K562 (cell line): ENCODE measurements around the gene CHD3. TPM values are rescaled to one million over a fixed set of nuclear protein-coding genes. Genes with fewer than 3 reads are reported as not detected.
A peak's percentile ranks its signal among the peaks of the same experiment; 100 is the strongest.

Experiments
- BHLHE40 ChIP-seq: IDR thresholded peaks from 2 replicates; pipeline ENCODE4 v1.6.1; 2011; ENCODE audit warnings: low read length, improper control_type of control experiment
- BMI1 ChIP-seq: fragments of 150-350 bp; IDR thresholded peaks from 2 replicates; pipeline ENCODE4 v1.6.1; 2014; ENCODE audit warnings: low read length
- HIVEP1 ChIP-seq: fragments of 250-450 bp; sonication (Bioruptor Pico); IDR thresholded peaks from 2 replicates; pipeline ENCODE4 v1.4.0; 2020; ENCODE audit warnings: mild to moderate bottlenecking
- KAT7 ChIP-seq: sonication (generic); formaldehyde crosslinking; IDR thresholded peaks from 2 replicates; pipeline ENCODE4 v1.8.0; 2022; ENCODE audit warnings: missing genetic modification reagents, mild to moderate bottlenecking, borderline replicate concordance
- MNT ChIP-seq, 2 experiments: fragments of 450-650 bp; conservative IDR thresholded peaks; 2 replicates each; pipeline ENCODE4 v1.6.1; 2017; ENCODE audit warnings: mild to moderate bottlenecking in 2 of 2, moderate library complexity in 2 of 2
- NCOA4 ChIP-seq: fragments of 450-650 bp; IDR thresholded peaks from 2 replicates; pipeline ENCODE4 v1.6.1; 2018; ENCODE audit warnings: mild to moderate bottlenecking; ENCODE audit not compliant: partially characterized antibody
- PHF20 ChIP-seq: fragments of 450-650 bp; IDR thresholded peaks from 2 replicates; pipeline ENCODE4 v1.6.1; 2018; ENCODE audit not compliant: partially characterized antibody
- PHF8 ChIP-seq: fragments of 200-600 bp; sonication (generic); IDR thresholded peaks from 2 replicates; pipeline ENCODE4 v1.6.1; 2012; ENCODE audit warnings: mixed run types, mild to moderate bottlenecking, inconsistent platforms, low read length, moderate library complexity, borderline replicate concordance
- RAD51 ChIP-seq: fragments of 450-650 bp; IDR thresholded peaks from 2 replicates; pipeline ENCODE4 v1.7.1; 2016; ENCODE audit warnings: low read depth, mild to moderate bottlenecking, borderline replicate concordance
- TFAP4 ChIP-seq: sonication (generic); formaldehyde crosslinking; IDR thresholded peaks from 2 replicates; pipeline ENCODE4 v1.8.0; 2022; ENCODE audit warnings: missing genetic modification reagents, mild to moderate bottlenecking, moderate library complexity, borderline replicate concordance
- TFE3 ChIP-seq: fragments of 450-650 bp; formaldehyde crosslinking; IDR thresholded peaks from 2 replicates; pipeline ENCODE4 v1.4.0; 2020; ENCODE audit warnings: mild to moderate bottlenecking, mixed read lengths
- YY1 ChIP-seq, 3 experiments: IDR thresholded peaks; 2 replicates each; pipeline ENCODE4 v1.6.1; 2011; ENCODE audit warnings: low read length in 2 of 3, mild to moderate bottlenecking in 2 of 3, moderate library complexity in 2 of 3, borderline replicate concordance in 1 of 3, control low read depth in 1 of 3, low read depth in 1 of 3; ENCODE audit not compliant: insufficient read depth in 3 of 3, insufficient replicate concordance in 2 of 3, control insufficient read depth in 1 of 3, insufficient read length in 1 of 3; ENCODE audit errors: extremely low read depth in 1 of 3
- ZEB2 ChIP-seq: fragments of 450-650 bp; IDR thresholded peaks from 2 replicates; pipeline ENCODE4 v1.6.1; 2016
- polyA plus RNA-seq, 8 experiments: library from polyadenylated mRNA; depleted of rRNA in 4 of 8; stranded (reverse) in 5 of 8; unstranded in 3 of 8; fragments of >200 nt; fragmentation: Nextera tagmentation in 2 of 8; fragmentation: Illumina TruSeq in 1 of 8; extraction: Ambion mirVana in 2 of 8; extraction: Trizol in 1 of 8; gene quantifications; 2 replicates each; pipeline versions ENCODE4 v1.2.1 to v1.2.3, GENCODE V29; 2011 to 2014; ENCODE audit warnings: inconsistent platforms in 1 of 8, missing spikeins in 1 of 8
- total RNA-seq, 7 experiments: library from RNA; depleted of rRNA in 6 of 7; stranded (reverse); fragments of >200 nt in 6 of 7; fragmentation: Illumina TruSeq in 2 of 7; extraction: Trizol in 2 of 7; gene quantifications; 2 replicates each; pipeline versions ENCODE4 v1.2.1 to v1.2.3, GENCODE V29; 2011 to 2021; ENCODE audit warnings: low replicate concordance in 1 of 7

Gene CHD3
- total and polyA plus RNA-seq, 9 of the 15 experiments (the other 6 are each of a cell fraction or from before 2014, with no cell fraction given) = 0.39 to 38.2 (median 21.2) TPM

DNA sequence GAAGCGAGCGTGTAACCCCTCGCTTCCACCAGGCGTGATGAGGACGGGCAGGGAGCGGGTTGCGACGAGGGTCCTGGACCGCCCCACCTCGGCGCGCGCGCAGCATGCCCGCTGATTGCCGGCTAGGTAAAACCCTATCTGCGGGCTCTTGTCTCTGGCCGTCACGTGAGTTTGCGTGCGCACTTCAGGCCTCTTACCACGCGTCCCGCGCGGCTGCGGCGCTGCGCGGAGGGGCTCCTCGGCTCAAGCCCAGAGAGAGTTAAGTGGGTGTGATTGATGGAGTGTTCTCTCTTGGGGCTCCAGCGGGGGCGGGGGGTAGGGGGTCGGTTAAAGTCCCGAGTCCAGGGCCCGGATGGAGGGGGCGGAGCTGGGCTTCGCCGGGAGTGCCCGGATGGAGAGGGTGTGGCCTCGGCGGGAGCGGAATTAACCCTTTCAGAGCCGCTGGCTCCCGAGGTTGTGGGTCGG, 46.6 kb upstream of the CHD3 start (continued):
- TF ChIP-seq TFE3 (CRISPR knock-in tag) (peak; percentile 73), PHF8 (peak; percentile 50; the same call in 1 of the 2 replicates), PHF20 (peak; percentile 9), HIVEP1 (CRISPR knock-in tag) (peak; percentile 61; the same call in 1 of the 2 replicates), ZEB2 (peak; percentile 9; the same call in 1 of the 2 replicates), KAT7 (CRISPR knock-in tag) (0 out of 2 replicates have a peak, but pooled peaks have one; percentile 33), TFAP4 (CRISPR knock-in tag) (0 out of 2 replicates have a peak, but pooled peaks have one; percentile 13), RAD51 (peak; percentile 35; the same call in 1 of the 2 replicates), MNT (conservative IDR thresholded peaks at IDR 0.05) (peak; percentile 76 to 87), NCOA4 (no peak), YY1 (IDR thresholded peaks at IDR 0.05; ENCODE audit: borderline replicate concordance in 1 of 3, control insufficient read depth in 1 of 3, extremely low read depth in 1 of 3, insufficient read depth in 3 of 3, insufficient read length in 1 of 3, insufficient replicate concordance in 2 of 3, low read depth in 1 of 3, low read length in 2 of 3) (peak in 1 of 3 experiments; percentile 1), BHLHE40 (peak; percentile 94), BMI1 (no peak)
